K562 (cell line): ENCODE results near the gene SKIDA1. TPM values are rescaled to one million over a fixed set of nuclear protein-coding genes. Genes with fewer than 3 reads are reported as not detected.
A peak's percentile ranks its signal among the peaks of the same experiment; 100 is the strongest.

Source experiments
- ATAC-seq: fragments of 200-7000 bp; cut with Tn5 transposase; 3 replicates; pipeline ENCODE4 v1.9.1; 2020; ENCODE audit warnings: moderate library complexity
- BruUV-seq: library from RNA; stranded (reverse); fragments of 400-500 nt; replicated peaks from 2 replicates; lab custom pipeline; 2021; lab: Mats Ljungman, UMichigan
- CTCF ChIA-PET: fragments of 300-600 bp; formaldehyde crosslinking; extraction: SDS; loops from one replicate; lab custom pipeline; 2021; ENCODE audit warnings: low intra/inter-chr PET ratio; lab: Yijun Ruan, JAX
- POLR2A ChIA-PET: fragments of 300-600, 350-650 bp; sonication (Branson Sonifier 250); formaldehyde crosslinking; extraction: SDS; loops from one replicate; lab custom pipeline; 2021; ENCODE audit warnings: antibody characterized with exemption, inconsistent platforms; lab: Yijun Ruan, JAX
- DNase-seq, 4 experiments: peaks; one replicate each; pipeline versions ENCODE4 v3.0.0 to v3.0.0-alpha.2; 2011 to 2018; ENCODE audit warnings: low spot score in 3 of 4, mixed read lengths in 3 of 4; ENCODE audit errors: extremely low read depth in 1 of 4
- FAIRE-seq: peaks from 2 replicates; lab custom pipeline; 2011; peaks lifted over from hg19 to GRCh38; lab: Jason Lieb, UNC
- H2AFZ ChIP-seq: 2 replicates; pipeline ENCODE4 v1.6.0; 2011; ENCODE audit warnings: low read depth, low read length, control low read depth, inconsistent platforms
- H3K27ac ChIP-seq: fragments of 200-600 bp; 3 replicates; pipeline ENCODE4 v1.8.0; 2011; ENCODE audit warnings: low read depth, mild to moderate bottlenecking, control low read depth, inconsistent platforms, low read length, moderate library complexity, mixed read lengths; ENCODE audit errors: extremely low read depth
- H3K27me3 ChIP-seq, 2 experiments: fragments of 300-600 bp in 1 of 2; 2 replicates in 1 of 2; 3 replicates in 1 of 2; pipeline versions ENCODE4 v1.6.0 to v1.8.0; 2011; ENCODE audit warnings: inconsistent platforms in 2 of 2, low read length in 2 of 2, mild to moderate bottlenecking in 1 of 2, mixed read lengths in 1 of 2, moderate library complexity in 1 of 2; ENCODE audit not compliant: control insufficient read depth in 2 of 2, insufficient read depth in 2 of 2
- H3K36me3 ChIP-seq: fragments of 300-600 bp; 3 replicates; pipeline ENCODE4 v1.8.0; 2011; ENCODE audit warnings: mild to moderate bottlenecking, low read length, inconsistent platforms; ENCODE audit not compliant: control insufficient read depth, insufficient read depth
- H3K4me1 ChIP-seq, 2 experiments: fragments of 200-600 bp in 1 of 2; replicated peaks in 1 of 2; 2 replicates in 1 of 2; 3 replicates in 1 of 2; pipeline versions ENCODE4 v1.5.1 to v1.8.0; 2011; ENCODE audit warnings: inconsistent platforms in 2 of 2, low read length in 2 of 2, mild to moderate bottlenecking in 1 of 2, mixed read lengths in 1 of 2, moderate library complexity in 1 of 2; ENCODE audit not compliant: control insufficient read depth in 2 of 2, insufficient read depth in 2 of 2
- H3K4me2 ChIP-seq: 2 replicates; pipeline ENCODE4 v1.6.1; 2011; ENCODE audit warnings: low read length, control low read depth, inconsistent platforms, mixed read lengths; ENCODE audit not compliant: insufficient read depth
- H3K4me3 ChIP-seq: fragments of 200-600 bp; sonication (generic), shearing (Covaris generic); 2 replicates; pipeline ENCODE4 v1.5.1; 2016; ENCODE audit warnings: control low read depth, inconsistent platforms
- H3K79me2 ChIP-seq: fragments of 200-600 bp; 3 replicates; pipeline ENCODE4 v1.8.0; 2011; ENCODE audit warnings: low read length, inconsistent platforms; ENCODE audit not compliant: control insufficient read depth, insufficient read depth
- H3K9ac ChIP-seq, 2 experiments: 2 replicates each; pipeline versions ENCODE4 v1.6.0 to v1.6.1; 2011; ENCODE audit warnings: low read depth in 2 of 2, low read length in 2 of 2, control low read depth in 1 of 2, inconsistent platforms in 1 of 2, mild to moderate bottlenecking in 1 of 2, mixed read lengths in 1 of 2; ENCODE audit not compliant: insufficient read depth in 1 of 2
- H3K9me1 ChIP-seq: one replicate; pipeline ENCODE4 v1.6.0; 2011; ENCODE audit warnings: inconsistent platforms, mild to moderate bottlenecking, low read length, moderate library complexity; ENCODE audit not compliant: control insufficient read depth, insufficient read depth
- H3K9me3 ChIP-seq: replicated peaks from 2 replicates; pipeline ENCODE4 v1.5.1; 2011; ENCODE audit warnings: low read depth, low read length, inconsistent platforms; ENCODE audit not compliant: control insufficient read depth, insufficient read depth
- H4K20me1 ChIP-seq: replicated peaks from 2 replicates; pipeline ENCODE4 v1.6.1; 2011; ENCODE audit warnings: low read length, inconsistent platforms, mixed read lengths; ENCODE audit not compliant: control insufficient read depth, insufficient read depth
- ARNT ChIP-seq, 2 experiments: fragments of 450-650 bp; IDR thresholded peaks; 2 replicates each; pipeline ENCODE4 v1.6.1; 2016; ENCODE audit warnings: mild to moderate bottlenecking in 1 of 2
- DPF2 ChIP-seq: fragments of 450-650 bp; IDR thresholded peaks from 2 replicates; pipeline ENCODE4 v1.6.1; 2016
- GATA2 ChIP-seq: sonication (generic); formaldehyde crosslinking; IDR thresholded peaks from 2 replicates; pipeline ENCODE4 v1.4.0; 2020; ENCODE audit warnings: mild to moderate bottlenecking, missing genetic modification reagents
- GTF2A2 ChIP-seq: IDR thresholded peaks from 2 replicates; pipeline ENCODE4 v1.6.1; 2016; ENCODE audit warnings: mild to moderate bottlenecking, missing genetic modification characterization, missing compliant biosample characterization
- HIVEP1 ChIP-seq: fragments of 250-450 bp; sonication (Bioruptor Pico); IDR thresholded peaks from 2 replicates; pipeline ENCODE4 v1.4.0; 2020; ENCODE audit warnings: mild to moderate bottlenecking
- PHF21A ChIP-seq: fragments of 450-650 bp; IDR thresholded peaks from 2 replicates; pipeline ENCODE4 v1.6.1; 2017; ENCODE audit warnings: low read depth, borderline replicate concordance
- SIRT6 ChIP-seq: IDR thresholded peaks from one replicate; pipeline ENCODE4 v1.6.1; 2012; ENCODE audit warnings: low read depth, mild to moderate bottlenecking, control low read depth, inconsistent platforms, low read length, moderate library complexity
- WGBS: fragments of 100-300 bp; shearing (Covaris generic); methylation state at CpG from one replicate; pipeline ENCODE4 v1.1.6; 2016; ENCODE audit warnings: low coverage, mixed read lengths; ENCODE audit not compliant: insufficient coverage; ENCODE audit errors: missing lambda C conversion rate; 5-methylcytosine and 5-hydroxymethylcytosine counted together
- in situ Hi-C: fragments of 300-500 bp; cut with MboI; formaldehyde crosslinking; loops from 4 replicates; pipeline ENCODE4 v1.15.0; 2018; ENCODE audit warnings: inconsistent platforms, mixed read lengths
- intact Hi-C: fragments of 100-400 bp; cut with micrococcal nuclease; formaldehyde crosslinking; loops from 2 replicates; pipeline ENCODE4 v1.14.2; 2022
- polyA plus RNA-seq, 8 experiments: library from polyadenylated mRNA; depleted of rRNA in 4 of 8; stranded (reverse) in 5 of 8; unstranded in 3 of 8; fragments of >200 nt; fragmentation: Nextera tagmentation in 2 of 8; fragmentation: Illumina TruSeq in 1 of 8; extraction: Ambion mirVana in 2 of 8; extraction: Trizol in 1 of 8; gene quantifications; 2 replicates each; pipeline versions ENCODE4 v1.2.1 to v1.2.3, GENCODE V29; 2011 to 2014; ENCODE audit warnings: inconsistent platforms in 1 of 8, missing spikeins in 1 of 8
- total RNA-seq, 7 experiments: library from RNA; depleted of rRNA in 6 of 7; stranded (reverse); fragments of >200 nt in 6 of 7; fragmentation: Illumina TruSeq in 2 of 7; extraction: Trizol in 2 of 7; gene quantifications; 2 replicates each; pipeline versions ENCODE4 v1.2.1 to v1.2.3, GENCODE V29; 2011 to 2021; ENCODE audit warnings: low replicate concordance in 1 of 7
- TF ChIP-seq, protein P1 (sequence below): fragments of 450-650 bp; IDR thresholded peaks from 2 replicates; pipeline ENCODE4 v1.6.1; 2017; ENCODE audit warnings: antibody characterized with exemption
- TF ChIP-seq, protein P2 (sequence below), 2 experiments: fragments of 450-650 bp in 1 of 2; sonication (generic) in 1 of 2; formaldehyde crosslinking in 1 of 2; IDR thresholded peaks in 1 of 2; conservative IDR thresholded peaks in 1 of 2; 2 replicates each; pipeline versions ENCODE4 v1.6.1 to v1.8.1; 2016 to 2023; ENCODE audit warnings: mild to moderate bottlenecking in 2 of 2, moderate library complexity in 2 of 2, inconsistent platforms in 1 of 2, missing genetic modification reagents in 1 of 2
- TF ChIP-seq, protein P3 (sequence below): sonication (generic); formaldehyde crosslinking; IDR thresholded peaks from 2 replicates; pipeline ENCODE4 v1.8.0; 2022; ENCODE audit warnings: mild to moderate bottlenecking, missing genetic modification reagents

SKIDA1 gene
- total and polyA plus RNA-seq, 9 of the 15 experiments (the other 6 are each of a cell fraction or from before 2014, with no cell fraction given), result 0.05 to 1.1 (median 0.42) TPM

- no peaks in the 10 kb centered on the region for H3K9me3 ChIP-seq
- peak overlapping the region; percentile 70 for H3K4me2 ChIP-seq
- ChIA-PET POLR2A (interaction anchor here (1.4 kb wide), 1 partner anchor 23 kb away, joined by 5 read pairs; no protein-coding TSS in a partner anchor), CTCF (no interaction called here)
- peak overlapping the region; percentile 82 for H2AFZ ChIP-seq
- DNase-seq (no peak), ATAC-seq (no peak), FAIRE-seq (peak; percentile 58)
- no peaks in the 10 kb centered on the region for H3K9me1 ChIP-seq
- no peaks in the 10 kb centered on the region for H3K36me3 ChIP-seq
- no peaks in the 10 kb centered on the region for H4K20me1 ChIP-seq
- peak overlapping the region; percentile 10; the same call in 1 of the 2 replicates for H3K4me3 ChIP-seq
- in situ Hi-C loops (no loop called here), intact Hi-C loops (no loop called here)
- BruUV-seq, result no TSS peak
- H3K9ac ChIP-seq, result peak overlapping the region in 1 of 2 experiments; percentile 37; a peak in 1 of 4 replicates
- WGBS, result 11% methylated on average over 12 of the region's 12 CpGs
- no peaks in the 10 kb centered on the region; the same call in 2 of the 3 replicates for H3K79me2 ChIP-seq
- peaks cover 17 to 32% of the 10 kb centered on the region in 2 experiments; a peak in 4 of 5 replicates for H3K4me1 ChIP-seq
- H3K27ac ChIP-seq, result no peak overlapping the region
- H3K27me3 ChIP-seq, result no peaks in the 10 kb centered on the region
- TF ChIP-seq GATA2 (CRISPR knock-in tag) (no peak), GTF2A2 (no peak), ARNT (IDR thresholded peaks at IDR 0.05) (no peak), DPF2 (0 out of 2 replicates have a peak, but pooled peaks have one; percentile 8), HIVEP1 (CRISPR knock-in tag) (no peak), SIRT6 (no peak), PHF21A (peak; percentile 21; the same call in 1 of the 2 replicates)
- TF ChIP-seq, protein P1, sequence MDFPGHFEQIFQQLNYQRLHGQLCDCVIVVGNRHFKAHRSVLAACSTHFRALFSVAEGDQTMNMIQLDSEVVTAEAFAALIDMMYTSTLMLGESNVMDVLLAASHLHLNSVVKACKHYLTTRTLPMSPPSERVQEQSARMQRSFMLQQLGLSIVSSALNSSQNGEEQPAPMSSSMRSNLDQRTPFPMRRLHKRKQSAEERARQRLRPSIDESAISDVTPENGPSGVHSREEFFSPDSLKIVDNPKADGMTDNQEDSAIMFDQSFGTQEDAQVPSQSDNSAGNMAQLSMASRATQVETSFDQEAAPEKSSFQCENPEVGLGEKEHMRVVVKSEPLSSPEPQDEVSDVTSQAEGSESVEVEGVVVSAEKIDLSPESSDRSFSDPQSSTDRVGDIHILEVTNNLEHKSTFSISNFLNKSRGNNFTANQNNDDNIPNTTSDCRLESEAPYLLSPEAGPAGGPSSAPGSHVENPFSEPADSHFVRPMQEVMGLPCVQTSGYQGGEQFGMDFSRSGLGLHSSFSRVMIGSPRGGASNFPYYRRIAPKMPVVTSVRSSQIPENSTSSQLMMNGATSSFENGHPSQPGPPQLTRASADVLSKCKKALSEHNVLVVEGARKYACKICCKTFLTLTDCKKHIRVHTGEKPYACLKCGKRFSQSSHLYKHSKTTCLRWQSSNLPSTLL, result no peak
- TF ChIP-seq, protein P2, sequence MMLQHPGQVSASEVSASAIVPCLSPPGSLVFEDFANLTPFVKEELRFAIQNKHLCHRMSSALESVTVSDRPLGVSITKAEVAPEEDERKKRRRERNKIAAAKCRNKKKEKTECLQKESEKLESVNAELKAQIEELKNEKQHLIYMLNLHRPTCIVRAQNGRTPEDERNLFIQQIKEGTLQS (IDR thresholded peaks at IDR 0.05), result no peak
- TF ChIP-seq, protein P2 (CRISPR knock-in tag; conservative IDR thresholded peaks at IDR 0.05), result no peak
- TF ChIP-seq, protein P3, sequence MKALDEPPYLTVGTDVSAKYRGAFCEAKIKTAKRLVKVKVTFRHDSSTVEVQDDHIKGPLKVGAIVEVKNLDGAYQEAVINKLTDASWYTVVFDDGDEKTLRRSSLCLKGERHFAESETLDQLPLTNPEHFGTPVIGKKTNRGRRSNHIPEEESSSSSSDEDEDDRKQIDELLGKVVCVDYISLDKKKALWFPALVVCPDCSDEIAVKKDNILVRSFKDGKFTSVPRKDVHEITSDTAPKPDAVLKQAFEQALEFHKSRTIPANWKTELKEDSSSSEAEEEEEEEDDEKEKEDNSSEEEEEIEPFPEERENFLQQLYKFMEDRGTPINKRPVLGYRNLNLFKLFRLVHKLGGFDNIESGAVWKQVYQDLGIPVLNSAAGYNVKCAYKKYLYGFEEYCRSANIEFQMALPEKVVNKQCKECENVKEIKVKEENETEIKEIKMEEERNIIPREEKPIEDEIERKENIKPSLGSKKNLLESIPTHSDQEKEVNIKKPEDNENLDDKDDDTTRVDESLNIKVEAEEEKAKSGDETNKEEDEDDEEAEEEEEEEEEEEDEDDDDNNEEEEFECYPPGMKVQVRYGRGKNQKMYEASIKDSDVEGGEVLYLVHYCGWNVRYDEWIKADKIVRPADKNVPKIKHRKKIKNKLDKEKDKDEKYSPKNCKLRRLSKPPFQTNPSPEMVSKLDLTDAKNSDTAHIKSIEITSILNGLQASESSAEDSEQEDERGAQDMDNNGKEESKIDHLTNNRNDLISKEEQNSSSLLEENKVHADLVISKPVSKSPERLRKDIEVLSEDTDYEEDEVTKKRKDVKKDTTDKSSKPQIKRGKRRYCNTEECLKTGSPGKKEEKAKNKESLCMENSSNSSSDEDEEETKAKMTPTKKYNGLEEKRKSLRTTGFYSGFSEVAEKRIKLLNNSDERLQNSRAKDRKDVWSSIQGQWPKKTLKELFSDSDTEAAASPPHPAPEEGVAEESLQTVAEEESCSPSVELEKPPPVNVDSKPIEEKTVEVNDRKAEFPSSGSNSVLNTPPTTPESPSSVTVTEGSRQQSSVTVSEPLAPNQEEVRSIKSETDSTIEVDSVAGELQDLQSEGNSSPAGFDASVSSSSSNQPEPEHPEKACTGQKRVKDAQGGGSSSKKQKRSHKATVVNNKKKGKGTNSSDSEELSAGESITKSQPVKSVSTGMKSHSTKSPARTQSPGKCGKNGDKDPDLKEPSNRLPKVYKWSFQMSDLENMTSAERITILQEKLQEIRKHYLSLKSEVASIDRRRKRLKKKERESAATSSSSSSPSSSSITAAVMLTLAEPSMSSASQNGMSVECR, result no peak
These were observed 5.5 kb downstream of the SKIDA1 start for GRCh38 chr10:21519941-21520436.
